Measurements from ENCODE around the gene ZNF3.
A peak's percentile ranks its signal among the peaks of the same experiment; 100 is the strongest.

Gene ZNF3

DNA sequence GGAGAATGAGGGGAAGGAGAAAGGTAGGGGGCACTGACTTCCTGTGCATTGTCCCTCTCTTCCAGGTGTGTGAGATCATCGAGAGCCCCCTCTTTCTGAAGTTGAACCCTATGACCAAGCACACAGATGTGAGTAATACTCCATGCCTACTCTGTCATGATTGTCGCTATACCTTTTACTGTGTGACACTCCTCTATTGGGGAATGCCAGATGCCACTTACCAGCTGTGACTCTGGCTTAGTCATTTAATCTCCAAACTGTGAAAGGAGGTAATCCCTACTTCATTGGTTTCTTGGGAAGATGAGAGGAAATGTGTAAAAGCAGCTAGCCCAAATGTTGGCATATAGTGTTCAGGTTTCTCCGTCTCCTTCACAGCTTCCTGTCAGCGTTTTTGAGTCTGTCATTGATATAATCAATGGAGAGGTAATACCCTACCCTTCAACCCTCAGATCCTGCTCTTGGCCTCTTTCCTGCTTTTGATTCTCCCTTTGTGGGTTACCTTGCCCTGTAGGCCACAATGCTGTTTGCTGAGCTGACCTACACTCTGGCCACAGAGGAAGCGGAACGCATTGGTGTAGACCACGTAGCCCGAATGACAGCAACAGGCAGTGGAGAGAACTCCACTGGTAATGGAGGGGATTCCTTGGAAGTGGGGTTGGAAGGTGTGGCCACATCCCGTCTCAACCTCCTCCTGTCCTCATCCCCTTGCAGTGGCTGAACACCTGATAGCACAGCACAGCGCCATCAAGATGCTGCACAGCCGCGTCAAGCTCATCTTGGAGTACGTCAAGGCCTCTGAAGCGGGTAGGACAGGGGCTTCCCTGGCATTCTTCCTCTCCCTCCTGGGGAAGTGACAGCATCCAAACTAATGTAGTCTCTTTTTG is 9.2 kb upstream of the ZNF3 start:
- no peaks in the 10 kb centered on the region for H3K27me3 ChIP-seq (ENCODE audit: insufficient read depth, poor library complexity, severe bottlenecking)
- DNase-seq (ENCODE audit: low read depth in 1 of 2, low spot score in 1 of 2): no peak
- TF ChIP-seq, protein P1, sequence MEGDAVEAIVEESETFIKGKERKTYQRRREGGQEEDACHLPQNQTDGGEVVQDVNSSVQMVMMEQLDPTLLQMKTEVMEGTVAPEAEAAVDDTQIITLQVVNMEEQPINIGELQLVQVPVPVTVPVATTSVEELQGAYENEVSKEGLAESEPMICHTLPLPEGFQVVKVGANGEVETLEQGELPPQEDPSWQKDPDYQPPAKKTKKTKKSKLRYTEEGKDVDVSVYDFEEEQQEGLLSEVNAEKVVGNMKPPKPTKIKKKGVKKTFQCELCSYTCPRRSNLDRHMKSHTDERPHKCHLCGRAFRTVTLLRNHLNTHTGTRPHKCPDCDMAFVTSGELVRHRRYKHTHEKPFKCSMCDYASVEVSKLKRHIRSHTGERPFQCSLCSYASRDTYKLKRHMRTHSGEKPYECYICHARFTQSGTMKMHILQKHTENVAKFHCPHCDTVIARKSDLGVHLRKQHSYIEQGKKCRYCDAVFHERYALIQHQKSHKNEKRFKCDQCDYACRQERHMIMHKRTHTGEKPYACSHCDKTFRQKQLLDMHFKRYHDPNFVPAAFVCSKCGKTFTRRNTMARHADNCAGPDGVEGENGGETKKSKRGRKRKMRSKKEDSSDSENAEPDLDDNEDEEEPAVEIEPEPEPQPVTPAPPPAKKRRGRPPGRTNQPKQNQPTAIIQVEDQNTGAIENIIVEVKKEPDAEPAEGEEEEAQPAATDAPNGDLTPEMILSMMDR (IDR thresholded peaks at IDR 0.05; ENCODE audit: insufficient read depth, low read length): no peak
- TF ChIP-seq REST (IDR thresholded peaks at IDR 0.05; ENCODE audit: insufficient replicate concordance, low read depth) (no peak), GABPA (IDR thresholded peaks at IDR 0.05; ENCODE audit: low read depth) (no peak), POLR2AphosphoS5 (IDR thresholded peaks at IDR 0.05; ENCODE audit: low read depth) (no peak; the same call in 1 of the 2 replicates), SPI1 (IDR thresholded peaks at IDR 0.05; ENCODE audit: borderline replicate concordance, low read depth) (no peak)
- H3K4me3 ChIP-seq (replicated peaks; ENCODE audit: insufficient read depth, low read length): no peak overlapping the region
- H3K27ac ChIP-seq (replicated peaks): no peak overlapping the region

- H3K4me3 ChIP-seq (replicated peaks; ENCODE audit: insufficient read depth, low read length): peak overlapping the region; percentile 94
- no peak for TF ChIP-seq POLR2AphosphoS5 (IDR thresholded peaks at IDR 0.05; ENCODE audit: low read depth)
- TF ChIP-seq, protein P1 (IDR thresholded peaks at IDR 0.05; ENCODE audit: insufficient read depth, low read length): no peak
- TF ChIP-seq GABPA (IDR thresholded peaks at IDR 0.05; ENCODE audit: low read depth): no peak
- no peak for TF ChIP-seq SPI1 (IDR thresholded peaks at IDR 0.05; ENCODE audit: borderline replicate concordance, low read depth)
- TF ChIP-seq REST (IDR thresholded peaks at IDR 0.05; ENCODE audit: insufficient replicate concordance, low read depth): no peak
- DNase-seq (ENCODE audit: low read depth in 1 of 2, low spot score in 1 of 2): no peak
- H3K27ac ChIP-seq (replicated peaks): peak overlapping the region; percentile 80
- no peaks in the 10 kb centered on the region for H3K27me3 ChIP-seq (ENCODE audit: insufficient read depth, poor library complexity, severe bottlenecking)
These were observed 8.1 kb upstream of the ZNF3 start for GRCh38 chr7:100089458-100090196.

DNA sequence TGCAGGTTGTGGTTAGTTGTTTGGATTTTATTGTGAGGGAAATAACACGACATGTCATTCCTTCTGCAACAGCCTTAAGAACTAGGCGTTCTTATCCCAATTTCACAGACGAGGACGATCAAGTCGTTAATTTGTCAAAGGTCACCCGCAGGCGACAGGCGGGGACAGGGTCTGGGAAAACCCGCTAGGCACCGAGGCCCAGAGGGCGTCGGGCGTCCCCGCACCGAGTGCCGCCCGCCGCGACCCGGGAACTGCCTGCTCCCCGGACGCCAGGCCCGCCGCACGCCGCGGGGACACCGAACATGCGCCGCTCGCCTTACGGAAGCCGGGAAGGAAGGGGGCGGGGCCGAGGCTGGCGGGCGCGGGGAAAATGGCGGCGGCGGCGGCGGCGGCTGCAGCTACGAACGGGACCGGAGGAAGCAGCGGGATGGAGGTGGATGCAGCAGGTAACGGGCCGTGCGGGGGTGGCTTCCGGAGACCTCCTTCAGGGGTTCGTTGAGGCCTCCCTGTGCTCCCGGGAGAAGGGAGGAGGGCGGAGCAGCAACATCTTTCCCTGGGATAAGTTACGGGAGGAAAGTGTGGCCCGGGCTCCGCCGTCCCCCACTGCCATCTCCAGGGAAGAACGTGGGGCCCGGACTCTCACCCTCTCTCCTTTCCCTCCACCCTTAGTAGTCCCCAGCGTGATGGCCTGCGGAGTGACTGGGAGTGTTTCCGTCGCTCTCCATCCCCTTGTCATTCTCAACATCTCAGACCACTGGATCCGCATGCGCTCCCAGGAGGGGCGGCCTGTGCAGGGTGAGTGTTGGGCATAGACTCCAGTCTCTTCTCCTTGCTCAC is 7.3 kb upstream of the ZNF3 start, which contains the start of gene COPS6:
Gene COPS6, plus strand, starts transcription at position 349 of the 837 bp plus-strand sequence. Its CDS starts 22 bp downstream, at position 371.
- H3K4me3 ChIP-seq (replicated peaks; ENCODE audit: insufficient read depth, low read length): peak within 1 kb of the TSS; percentile 94
- TF ChIP-seq REST (IDR thresholded peaks at IDR 0.05; ENCODE audit: insufficient replicate concordance, low read depth): peak; percentile 46
- TF ChIP-seq SPI1 (IDR thresholded peaks at IDR 0.05; ENCODE audit: borderline replicate concordance, low read depth): no peak
- TF ChIP-seq, protein P1 (IDR thresholded peaks at IDR 0.05; ENCODE audit: insufficient read depth, low read length): no peak
- TF ChIP-seq GABPA (IDR thresholded peaks at IDR 0.05; ENCODE audit: low read depth): no peak
- peak; percentile 91 for TF ChIP-seq POLR2AphosphoS5 (IDR thresholded peaks at IDR 0.05; ENCODE audit: low read depth)
- no peaks in the 10 kb centered on the region for H3K27me3 ChIP-seq (ENCODE audit: insufficient read depth, poor library complexity, severe bottlenecking)
- H3K27ac ChIP-seq (replicated peaks): peak within 1 kb of the TSS; percentile 80
- DNase-seq (ENCODE audit: low read depth in 1 of 2, low spot score in 1 of 2): peak; percentile 67 to 79
